ENCODE results near the gene COL6A5.

DNA sequence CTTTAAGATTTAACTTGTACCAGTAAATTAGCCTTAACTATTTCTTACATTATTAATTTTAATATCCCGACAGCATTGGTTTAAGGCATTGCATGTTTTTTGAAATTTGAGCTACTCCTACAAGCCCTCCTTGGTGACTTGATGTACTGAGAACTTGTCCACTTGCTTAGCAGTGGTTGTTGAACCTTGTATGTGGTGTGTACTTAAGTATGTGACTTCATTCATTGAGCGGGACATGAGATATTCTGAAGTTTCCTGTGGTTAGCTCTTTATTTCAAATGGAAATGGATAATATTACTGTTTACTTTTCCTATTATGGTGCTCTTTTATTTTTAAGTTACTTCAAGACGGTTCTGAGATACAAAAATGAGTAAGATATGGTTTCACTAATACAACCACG lies 3.6 kb upstream of the COL6A5 start:
- TF ChIP-seq, protein P1, sequence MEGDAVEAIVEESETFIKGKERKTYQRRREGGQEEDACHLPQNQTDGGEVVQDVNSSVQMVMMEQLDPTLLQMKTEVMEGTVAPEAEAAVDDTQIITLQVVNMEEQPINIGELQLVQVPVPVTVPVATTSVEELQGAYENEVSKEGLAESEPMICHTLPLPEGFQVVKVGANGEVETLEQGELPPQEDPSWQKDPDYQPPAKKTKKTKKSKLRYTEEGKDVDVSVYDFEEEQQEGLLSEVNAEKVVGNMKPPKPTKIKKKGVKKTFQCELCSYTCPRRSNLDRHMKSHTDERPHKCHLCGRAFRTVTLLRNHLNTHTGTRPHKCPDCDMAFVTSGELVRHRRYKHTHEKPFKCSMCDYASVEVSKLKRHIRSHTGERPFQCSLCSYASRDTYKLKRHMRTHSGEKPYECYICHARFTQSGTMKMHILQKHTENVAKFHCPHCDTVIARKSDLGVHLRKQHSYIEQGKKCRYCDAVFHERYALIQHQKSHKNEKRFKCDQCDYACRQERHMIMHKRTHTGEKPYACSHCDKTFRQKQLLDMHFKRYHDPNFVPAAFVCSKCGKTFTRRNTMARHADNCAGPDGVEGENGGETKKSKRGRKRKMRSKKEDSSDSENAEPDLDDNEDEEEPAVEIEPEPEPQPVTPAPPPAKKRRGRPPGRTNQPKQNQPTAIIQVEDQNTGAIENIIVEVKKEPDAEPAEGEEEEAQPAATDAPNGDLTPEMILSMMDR (IDR thresholded peaks at IDR 0.05): no peak
- no peak for TF ChIP-seq TCF12 (IDR thresholded peaks at IDR 0.05)
- no peak for TF ChIP-seq RAD21 (IDR thresholded peaks at IDR 0.05; ENCODE audit: low read length)
- no peak for TF ChIP-seq JUND (IDR thresholded peaks at IDR 0.05)
- no peak for TF ChIP-seq EP300 (IDR thresholded peaks at IDR 0.05; ENCODE audit: borderline replicate concordance in 1 of 2, low read depth in 1 of 2, low read length in 1 of 2)
- TF ChIP-seq, protein P2, sequence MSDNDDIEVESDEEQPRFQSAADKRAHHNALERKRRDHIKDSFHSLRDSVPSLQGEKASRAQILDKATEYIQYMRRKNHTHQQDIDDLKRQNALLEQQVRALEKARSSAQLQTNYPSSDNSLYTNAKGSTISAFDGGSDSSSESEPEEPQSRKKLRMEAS (IDR thresholded peaks at IDR 0.05; ENCODE audit: low read depth): no peak
- TF ChIP-seq RCOR1 (IDR thresholded peaks at IDR 0.05; ENCODE audit: low read length): no peak
- TF ChIP-seq SMC3 (IDR thresholded peaks at IDR 0.05; ENCODE audit: low read depth, low read length): no peak
- TF ChIP-seq TEAD4 (IDR thresholded peaks at IDR 0.05; ENCODE audit: borderline replicate concordance, insufficient read depth): no peak
- TF ChIP-seq FOXJ3 (CRISPR knock-in tag; IDR thresholded peaks at IDR 0.05): no peak
- no peak for TF ChIP-seq POLR2AphosphoS5 (IDR thresholded peaks at IDR 0.05; ENCODE audit: low read depth, low read length)
- no peak for TF ChIP-seq TAF1 (IDR thresholded peaks at IDR 0.05; ENCODE audit: borderline replicate concordance, low read depth, low read length)
- TF ChIP-seq, protein P3, sequence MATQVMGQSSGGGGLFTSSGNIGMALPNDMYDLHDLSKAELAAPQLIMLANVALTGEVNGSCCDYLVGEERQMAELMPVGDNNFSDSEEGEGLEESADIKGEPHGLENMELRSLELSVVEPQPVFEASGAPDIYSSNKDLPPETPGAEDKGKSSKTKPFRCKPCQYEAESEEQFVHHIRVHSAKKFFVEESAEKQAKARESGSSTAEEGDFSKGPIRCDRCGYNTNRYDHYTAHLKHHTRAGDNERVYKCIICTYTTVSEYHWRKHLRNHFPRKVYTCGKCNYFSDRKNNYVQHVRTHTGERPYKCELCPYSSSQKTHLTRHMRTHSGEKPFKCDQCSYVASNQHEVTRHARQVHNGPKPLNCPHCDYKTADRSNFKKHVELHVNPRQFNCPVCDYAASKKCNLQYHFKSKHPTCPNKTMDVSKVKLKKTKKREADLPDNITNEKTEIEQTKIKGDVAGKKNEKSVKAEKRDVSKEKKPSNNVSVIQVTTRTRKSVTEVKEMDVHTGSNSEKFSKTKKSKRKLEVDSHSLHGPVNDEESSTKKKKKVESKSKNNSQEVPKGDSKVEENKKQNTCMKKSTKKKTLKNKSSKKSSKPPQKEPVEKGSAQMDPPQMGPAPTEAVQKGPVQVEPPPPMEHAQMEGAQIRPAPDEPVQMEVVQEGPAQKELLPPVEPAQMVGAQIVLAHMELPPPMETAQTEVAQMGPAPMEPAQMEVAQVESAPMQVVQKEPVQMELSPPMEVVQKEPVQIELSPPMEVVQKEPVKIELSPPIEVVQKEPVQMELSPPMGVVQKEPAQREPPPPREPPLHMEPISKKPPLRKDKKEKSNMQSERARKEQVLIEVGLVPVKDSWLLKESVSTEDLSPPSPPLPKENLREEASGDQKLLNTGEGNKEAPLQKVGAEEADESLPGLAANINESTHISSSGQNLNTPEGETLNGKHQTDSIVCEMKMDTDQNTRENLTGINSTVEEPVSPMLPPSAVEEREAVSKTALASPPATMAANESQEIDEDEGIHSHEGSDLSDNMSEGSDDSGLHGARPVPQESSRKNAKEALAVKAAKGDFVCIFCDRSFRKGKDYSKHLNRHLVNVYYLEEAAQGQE (IDR thresholded peaks at IDR 0.05; ENCODE audit: low read depth, low read length): no peak

All from SK-N-SH (cell line).